HG02970 (cell line): Measurements from ENCODE around the gene ASPDH.

ENCODE experiments used
- ATAC-seq: cut with Tn5 transposase; IDR thresholded peaks from one replicate; pipeline ENCODE4 v1.9.1; 2021; ENCODE audit warnings: mild to moderate bottlenecking, moderate library complexity, moderate number of reproducible peaks; ENCODE audit not compliant: unreplicated experiment, low FRiP score

Gene ASPDH

DNA sequence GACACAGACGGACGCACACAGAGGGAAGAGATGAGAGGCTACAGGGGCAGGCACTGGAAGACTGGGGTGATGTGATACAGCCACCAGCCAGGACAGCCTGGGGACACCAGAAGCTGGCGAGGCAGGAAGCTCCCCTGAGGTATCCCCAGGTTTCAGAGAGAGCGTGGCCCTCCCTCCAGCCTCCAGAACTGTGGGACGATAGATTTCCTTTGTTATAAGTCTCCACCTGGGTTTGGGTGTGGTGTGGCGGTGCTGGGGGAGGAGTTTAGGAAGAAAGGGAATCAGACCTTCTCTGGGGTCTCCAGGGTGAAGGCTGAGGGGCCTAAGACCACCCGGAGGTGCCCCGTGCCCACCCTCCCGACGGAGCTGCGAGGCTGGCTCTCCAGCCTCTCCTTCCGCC lies 2.7 kb upstream of the ASPDH start:
- no peak for ATAC-seq

DNA sequence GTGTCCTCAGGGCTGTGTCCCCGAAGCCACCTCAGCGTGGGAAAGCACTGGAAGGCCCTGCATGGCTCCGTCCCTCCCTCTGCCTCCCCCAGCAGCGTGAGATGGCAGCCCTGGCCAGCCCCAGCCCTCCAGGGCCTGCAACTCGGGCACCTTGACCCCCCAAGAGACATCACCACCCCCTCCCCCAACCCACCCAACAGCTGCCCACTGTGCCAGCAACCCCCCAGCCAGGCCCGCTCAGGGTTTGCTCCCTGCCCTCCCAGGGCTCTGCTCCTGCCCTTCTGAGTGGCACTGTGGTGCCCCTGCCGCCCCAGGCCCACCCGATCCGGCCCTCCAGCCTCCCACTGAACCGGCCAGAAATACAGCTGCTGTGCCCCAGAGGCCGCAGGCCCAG lies 1.5 kb upstream of the ASPDH start:
- no peak for ATAC-seq

DNA sequence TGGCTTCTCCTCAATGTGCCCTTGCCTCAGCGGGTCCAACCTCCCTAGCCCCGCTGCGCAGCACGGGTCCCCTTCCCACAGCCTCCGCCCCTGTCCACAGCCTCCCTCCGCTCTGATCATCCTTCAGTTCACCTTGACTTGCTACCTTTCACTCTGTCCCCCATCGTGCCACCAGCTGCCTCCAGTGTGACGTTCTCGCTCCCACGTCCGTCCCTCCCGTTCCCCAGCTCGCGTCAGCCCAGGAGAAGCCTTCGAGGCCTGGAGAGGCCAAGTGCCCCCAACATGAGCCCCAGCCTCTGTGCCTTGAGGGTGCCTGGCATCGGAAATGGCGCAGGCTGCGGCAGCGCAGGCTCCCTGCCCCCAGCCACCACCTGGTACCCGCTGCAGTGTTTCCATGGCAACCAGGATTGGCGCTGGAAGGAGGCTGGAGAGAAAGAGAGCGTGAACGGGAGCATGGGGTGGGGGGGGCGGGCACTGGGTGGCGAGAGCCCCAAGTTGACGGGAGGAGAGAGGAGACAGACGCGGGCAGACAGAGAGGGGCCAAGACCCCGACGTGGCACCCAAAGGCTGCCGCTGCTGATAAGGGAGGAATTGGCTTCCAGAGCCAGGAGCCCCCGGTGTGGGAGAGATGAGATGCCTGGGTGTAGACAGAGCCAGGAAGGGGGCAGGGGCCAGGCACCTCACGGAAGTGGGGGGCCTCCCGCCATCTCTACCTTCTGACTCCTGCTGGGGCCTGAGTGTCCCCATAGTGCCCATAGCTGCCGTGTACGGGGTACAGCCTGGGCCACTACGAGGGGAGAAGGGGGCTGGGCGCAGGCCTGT lies 844 bp upstream of the ASPDH start:
- ATAC-seq = no peak

DNA sequence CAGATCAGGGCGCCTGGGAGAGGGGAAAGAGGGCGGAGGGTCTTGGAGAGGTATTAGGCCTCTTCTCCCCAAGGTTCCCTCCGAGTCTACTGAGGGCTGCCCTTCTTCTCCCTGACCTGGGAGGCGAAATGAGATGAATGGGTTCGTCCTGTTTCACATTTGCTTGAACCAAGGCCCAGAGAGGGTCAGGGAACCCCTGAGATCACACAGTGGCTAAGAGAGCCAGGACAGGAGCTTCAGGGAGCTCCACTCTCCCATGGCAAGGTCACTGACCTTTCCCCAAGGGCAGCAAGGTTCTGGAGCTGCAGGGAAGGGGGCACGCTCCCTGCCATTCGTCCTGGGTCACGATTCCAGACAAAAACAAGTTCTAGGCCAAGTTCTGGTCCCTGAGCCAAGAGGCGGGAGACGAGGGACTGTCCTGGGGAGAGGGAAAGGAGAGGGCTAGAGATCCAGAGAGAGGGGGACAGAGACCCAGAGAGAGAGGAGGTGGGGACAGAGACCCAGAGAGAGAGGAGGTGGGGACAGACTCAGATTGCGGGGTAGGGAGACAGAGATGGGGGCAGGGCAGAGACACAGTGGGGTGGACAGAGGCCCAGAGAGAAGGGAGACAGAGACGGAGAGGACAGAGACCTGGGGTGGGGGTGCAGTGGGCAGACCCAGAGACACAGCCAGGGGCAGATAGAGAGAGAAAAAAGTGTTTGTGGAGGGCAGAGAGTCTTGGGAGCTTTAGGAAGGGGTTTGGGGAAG lies 541 bp downstream of the ASPDH start:
- no peak for ATAC-seq

DNA sequence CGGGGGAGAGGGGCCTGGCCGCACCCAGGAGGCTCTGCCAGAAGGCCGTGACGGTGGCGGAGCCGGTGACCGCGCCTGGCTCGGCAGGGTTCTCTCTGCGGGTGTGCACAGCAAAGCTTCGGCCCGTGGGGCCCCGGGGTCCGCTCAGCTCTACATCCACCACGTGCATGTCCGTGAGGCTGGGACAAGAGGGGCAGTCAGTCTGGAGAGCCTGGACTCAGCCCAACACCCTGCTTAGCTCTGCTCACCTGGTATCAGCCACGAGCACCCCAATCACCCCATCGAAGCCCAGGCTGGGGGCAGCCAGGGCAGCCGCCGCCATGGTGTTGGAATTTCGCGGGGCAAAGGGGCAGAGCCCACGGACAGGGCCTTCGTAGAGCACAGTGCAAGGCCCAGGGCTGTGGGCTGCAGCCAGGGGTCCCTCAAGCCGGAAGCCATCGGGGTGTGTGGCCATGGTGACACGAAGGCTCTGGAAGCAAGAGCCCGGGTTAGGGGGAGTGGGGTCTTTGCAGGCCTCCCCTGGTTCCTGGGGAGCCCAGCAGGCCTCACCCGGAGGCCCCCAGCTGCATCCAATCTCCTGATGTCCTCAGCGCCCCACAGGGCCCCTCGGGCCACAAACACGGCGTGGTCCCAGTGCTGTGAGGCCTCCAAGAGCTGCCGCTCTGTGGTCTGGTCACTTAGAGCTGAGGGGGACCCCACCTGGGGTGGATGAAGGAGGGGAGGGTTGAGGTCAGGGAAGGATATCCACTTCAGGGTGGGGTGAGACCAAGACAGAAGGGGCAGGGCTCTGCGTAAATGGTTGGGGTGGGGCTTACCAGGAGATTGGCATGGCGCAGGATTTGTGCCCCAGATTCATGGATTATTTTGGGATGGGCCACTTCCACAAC lies 1.4 kb downstream of the ASPDH start:
- no peak for ATAC-seq

DNA sequence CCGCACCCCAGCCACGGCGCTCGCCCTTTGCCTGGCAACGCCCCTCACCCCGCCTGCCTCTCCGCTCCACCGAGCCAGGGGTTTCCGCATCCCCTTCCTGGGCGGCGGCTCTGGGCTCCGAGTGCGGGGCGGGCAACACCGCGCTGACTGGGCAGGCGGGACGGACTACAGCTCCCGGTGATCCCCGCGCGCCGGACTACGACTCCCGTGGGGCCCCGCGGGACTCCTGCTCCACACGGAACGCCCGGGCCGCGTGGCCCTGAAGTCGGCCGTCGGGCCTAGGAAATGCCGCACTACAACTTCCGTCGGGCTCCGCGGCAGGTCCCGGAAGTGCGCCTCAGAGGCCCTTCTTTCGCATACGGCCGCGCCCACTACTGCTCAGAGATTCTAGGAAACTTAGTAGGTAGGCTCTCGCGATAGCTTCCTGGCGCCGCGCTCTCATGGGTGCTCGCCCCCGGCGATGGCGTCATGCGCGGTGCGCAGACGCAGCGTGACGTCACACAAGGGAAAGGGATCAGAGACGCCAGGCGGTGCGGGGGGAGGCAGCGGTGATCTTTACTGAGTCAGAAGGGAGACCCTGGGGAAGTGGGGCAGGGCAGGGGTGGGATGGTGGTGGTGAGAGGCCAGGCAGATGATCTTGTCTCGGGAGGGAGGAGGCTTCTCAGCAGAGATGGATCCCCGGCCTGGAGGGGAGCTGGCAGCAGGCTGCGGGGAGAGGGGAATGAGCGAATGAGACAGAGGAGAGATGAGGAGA lies 2.5 kb downstream of the ASPDH start, which contains the start of gene JOSD2:
TSS of gene JOSD2 (minus strand) at position 123 of the 754 bp plus-strand sequence. CDS start 760 bp downstream, outside the sequence.
- ATAC-seq = peak; percentile 91

DNA sequence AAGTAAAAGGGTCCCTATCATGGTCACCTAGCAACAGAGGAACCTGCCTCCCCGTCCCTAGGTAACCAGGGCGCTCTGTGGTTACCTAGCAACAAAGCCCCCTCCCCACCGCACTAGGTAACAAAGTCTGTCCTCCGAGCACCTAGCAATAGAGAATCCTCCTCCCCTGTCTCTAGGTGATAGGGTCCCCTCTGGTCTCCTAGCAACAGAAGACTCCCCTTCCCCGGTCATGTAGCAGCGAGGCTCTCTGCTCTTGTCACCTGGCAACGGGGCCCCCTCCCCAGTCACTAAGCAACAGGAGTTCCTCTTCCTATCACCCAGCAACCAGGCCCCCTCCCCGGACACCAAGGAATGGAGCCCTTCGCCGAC lies 3.0 kb downstream of the ASPDH start:
- ATAC-seq = peak; percentile 2

DNA sequence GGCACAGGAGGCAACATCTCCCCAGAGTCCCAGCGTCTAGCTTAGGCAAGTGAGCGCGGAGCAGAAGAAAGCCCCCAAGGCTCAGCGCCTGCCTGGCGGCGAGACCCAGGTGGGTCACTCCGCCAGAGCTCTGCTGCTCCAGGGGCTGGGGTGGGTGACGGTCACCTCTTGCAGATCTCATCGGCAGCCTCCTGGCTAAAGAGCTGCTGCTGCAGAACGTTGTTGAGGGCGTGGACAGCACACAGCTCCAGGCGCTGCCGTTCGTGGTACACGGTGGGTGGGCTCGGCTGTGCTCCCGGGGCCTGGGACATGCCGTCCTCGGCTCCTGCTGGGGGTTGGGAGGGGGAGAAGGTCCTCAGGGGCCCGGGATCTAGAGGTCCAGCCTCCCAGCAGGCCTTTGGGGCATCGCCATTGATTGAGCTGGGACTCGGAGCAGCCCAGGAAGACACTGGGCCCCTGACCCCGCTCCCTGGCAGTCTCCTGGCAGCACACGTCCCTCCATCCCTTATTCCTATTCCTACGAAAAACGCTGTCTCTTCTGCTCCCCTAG lies 3.5 kb downstream of the ASPDH start:
- ATAC-seq = no peak

DNA sequence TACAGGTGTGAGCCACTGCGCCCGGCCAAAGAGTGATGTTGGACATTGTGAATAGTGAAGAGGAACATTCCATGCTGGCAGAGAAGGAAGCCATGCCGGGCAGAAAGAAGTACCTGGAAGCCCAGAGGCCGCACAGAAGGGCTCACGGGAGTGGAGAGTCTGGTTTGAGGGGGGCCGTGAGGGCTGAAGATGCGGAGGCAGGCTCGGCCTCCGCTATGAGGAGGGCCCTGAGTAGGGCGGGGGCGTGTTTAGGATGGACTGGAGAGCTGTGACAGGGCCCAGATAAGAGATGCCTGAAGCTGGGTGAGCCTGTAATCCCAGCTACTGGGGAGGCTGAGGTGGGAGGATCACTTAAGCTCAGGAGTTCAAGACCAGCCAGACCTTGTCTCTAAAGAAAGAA lies 4.3 kb downstream of the ASPDH start:
- no peak for ATAC-seq

DNA sequence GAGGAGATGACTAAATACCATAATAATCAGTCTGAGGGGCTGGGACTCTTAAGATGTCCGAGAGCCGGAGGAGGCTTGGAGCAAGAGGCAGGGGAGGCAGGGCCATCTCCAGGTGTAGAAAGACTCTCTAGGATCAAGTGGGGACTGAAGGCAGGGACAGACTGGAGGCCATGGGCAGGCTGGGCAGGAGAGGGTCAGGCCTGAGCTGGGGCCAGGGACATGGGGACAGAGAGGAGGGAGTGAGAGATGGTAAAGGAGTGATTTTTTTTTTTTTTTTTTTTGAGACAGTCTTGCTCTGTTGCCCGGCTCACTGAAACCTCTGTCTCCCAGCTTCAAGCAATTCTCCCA lies 4.9 kb downstream of the ASPDH start:
- no peak for ATAC-seq

DNA sequence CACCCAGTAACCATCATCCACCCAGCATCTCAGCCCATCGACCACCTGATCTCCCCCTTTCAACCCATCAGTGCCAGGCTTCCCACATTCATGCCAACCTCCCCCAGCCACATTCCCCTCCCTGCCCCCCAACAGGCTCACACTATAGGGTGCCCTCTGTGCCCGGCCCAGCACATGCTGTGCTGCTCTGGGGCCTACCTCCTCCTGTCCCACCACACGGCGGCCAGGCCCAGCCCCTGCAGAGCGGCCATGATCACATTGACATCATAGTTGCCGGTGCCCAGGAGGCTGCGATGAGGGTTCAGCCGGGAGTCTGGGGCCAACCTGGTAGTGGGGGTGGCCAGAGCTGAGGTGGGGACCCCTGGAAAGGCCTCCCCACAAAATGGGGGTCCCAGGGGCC lies 6.3 kb downstream of the ASPDH start:
- ATAC-seq = no peak

DNA sequence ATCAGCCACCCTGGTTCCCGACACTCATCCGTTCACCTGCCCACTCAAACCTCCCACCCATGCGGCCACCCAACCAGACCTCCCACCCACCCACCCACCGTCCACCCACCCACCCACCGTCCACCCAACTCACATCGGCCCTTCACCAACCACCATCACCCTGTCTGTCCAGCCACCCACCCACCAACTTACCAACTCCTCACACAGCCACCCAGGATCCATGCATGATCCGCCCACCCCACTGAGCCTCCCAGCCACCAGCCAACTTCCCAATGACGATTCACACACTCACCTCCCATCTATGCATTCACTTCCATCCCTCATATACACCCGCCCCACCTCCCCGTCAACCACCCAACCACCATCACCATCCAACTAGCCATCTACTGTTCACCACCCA lies 7.0 kb downstream of the ASPDH start:
- no peak for ATAC-seq

DNA sequence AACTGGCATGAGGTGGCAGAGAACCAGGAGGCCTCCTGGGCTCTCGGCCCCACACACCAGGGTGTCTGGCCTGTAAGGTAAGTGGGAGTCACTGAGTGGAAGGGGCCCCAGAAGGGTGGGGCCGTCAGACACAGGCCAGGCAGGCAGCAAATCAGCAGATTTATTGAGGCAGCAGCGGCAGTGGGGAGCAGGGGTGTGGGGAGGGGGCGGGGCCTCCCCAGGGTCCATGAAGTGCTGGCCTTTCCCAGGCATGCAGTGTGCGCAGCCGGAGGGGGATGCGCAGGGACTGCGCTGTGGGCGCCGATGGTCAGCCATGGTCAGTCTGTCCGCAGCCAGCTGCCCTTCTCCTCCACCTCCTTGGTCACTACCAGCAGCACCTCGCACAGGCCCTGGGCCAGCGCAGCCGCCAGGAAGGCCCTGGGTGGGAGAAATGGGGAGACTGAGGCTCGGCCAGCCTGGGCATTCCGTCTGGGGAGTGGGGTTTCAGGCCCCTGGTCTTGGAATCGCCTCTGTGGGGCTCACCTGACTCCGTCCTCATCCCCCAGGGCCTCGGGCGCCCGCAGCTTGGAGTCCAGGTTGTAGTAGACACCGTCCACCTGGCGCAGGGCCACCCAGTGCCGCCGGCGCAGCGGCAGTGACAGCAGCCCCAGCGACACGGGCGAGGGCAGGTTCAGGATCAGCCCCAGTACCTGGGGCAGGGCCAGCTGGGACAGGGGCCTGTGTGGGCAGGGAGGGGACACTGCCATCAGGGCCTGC lies 7.7 kb downstream of the ASPDH start:
- ATAC-seq = no peak

DNA sequence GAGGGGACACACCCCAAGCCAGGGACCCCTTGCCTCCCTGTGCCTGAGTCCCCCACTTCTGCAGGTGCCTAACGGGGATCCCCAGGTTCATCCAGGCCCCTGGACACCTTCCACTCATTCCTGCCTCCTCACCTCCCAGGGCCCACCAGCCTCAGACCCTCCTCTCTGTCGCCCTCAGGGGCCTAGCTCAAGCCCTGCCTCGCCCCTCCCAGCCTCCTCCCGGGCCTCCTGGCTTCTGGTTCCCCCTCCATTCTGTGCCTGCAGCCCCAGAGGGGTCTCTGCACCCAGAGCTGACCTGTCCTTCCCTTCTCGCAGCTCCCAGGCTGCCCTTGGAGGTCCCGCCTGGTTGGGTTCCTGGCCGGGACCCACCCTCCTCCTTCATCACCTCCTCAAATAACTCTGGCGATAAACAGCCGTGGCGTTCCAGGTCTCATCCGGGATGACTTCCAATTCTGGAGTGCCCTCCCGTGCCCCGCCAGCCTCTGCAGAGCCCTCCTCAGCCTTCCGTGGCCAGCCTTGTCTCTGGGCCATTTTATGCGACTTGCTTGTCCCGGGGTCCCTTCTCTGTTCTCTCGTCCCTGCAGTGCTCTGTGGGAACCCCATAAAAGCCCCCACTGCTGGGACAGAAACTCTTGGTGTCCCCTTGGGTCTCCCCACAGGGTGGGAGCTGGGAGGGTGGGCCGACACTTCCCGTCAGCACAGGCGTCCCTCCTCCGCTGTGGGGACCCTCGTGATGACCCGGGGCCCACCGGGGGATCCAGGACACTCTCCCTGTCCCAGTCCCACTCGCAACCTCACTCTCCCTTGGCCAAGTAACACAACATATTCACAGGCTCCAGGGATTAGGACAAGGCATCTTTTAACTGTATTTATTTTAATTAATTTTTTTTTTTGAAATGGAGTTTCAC lies 11.9 kb downstream of the ASPDH start:
- ATAC-seq = no peak

DNA sequence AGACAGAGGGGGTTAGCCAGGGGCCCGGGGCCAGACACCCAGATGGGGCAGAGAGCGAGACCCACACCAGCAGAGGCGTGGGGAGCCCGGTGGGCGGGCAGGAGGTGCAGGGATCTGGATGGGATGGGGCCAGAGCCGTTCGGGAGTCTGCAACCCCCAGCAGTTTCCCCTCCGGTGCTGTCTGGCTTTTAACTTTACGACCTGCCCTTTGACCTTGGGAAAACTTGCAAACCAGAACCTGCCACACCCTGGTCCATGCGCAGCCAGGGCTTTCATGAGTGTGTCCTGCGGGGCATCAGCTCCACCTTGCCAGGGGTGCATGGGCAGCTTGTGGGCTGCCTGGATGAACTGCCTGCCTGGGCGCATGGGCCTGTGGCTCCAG lies 12.5 kb downstream of the ASPDH start:
- ATAC-seq = no peak

DNA sequence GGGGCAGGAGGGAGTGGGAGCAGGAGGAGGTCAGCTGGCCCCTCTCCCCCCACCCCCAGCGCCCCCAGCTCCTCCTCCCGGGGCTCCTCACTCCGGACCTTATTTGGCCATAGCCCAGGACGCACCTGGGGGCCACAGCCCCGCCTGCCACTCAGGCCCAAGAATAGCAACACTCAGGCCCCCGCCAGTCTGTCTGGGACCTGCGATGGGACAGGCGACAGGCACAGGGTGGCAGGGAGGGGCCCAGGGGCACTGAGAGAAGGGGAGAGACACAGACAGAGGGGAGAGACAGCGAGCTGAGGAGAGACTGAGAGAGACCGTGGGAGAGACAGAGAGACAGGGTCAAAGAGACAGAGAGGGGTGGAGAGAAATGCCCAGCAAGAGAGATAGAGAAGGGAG lies 13.0 kb downstream of the ASPDH start:
- ATAC-seq = no peak

DNA sequence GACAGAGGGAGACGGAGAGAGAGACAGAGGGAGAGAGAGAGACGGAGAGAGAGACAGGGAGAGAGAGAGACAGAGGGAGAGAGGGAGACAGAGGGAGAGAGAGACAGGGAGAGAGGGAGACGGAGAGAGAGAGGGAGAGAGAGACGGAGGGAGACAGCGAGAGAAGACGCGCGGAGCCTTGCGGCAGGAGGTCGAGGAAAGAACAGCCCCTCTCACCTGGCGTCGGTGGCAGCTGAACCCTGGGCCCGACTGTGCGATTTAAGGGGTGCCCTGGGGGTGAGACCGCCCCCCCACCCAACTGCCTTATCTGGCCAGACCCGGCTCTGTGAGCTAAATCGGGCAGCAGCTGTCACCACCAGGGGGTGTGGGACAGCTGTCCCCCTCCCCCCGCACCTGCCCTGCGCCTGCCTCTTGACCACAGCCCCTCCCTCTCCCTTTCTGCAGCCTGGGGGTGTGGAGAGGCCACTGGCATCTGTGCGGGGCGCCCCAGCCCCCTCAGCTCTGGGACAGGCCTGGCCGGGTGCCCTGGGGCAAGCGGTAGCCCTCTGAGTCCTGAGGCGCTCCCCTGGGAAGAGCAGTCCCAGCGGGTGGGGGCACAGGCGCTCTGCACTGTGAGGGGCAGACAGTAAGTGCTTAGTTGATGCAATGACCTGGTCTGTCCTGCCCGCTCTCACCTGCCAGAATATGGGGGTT lies 13.5 kb downstream of the ASPDH start:
- no peak for ATAC-seq
